Astrocyte of the cerebellum (primary cell): Measurements from ENCODE around the gene AP2B1.
"Not testable (repeated sequence)": the region's sequence is repeated elsewhere in the genome, so short reads cannot be mapped to it uniquely, and the experiment has no call there.

Experiments used
- DNase-seq: peaks from one replicate; pipeline ENCODE4 v3.0.0-alpha.2; 2011; ENCODE audit warnings: low read depth
- H3K4me3 ChIP-seq: 2 replicates; pipeline ENCODE4 v1.5.1; 2011; ENCODE audit warnings: mild to moderate bottlenecking, low read depth, low read length, moderate library complexity
- in situ Hi-C: cut with HindIII; loops from 2 replicates; pipeline ENCODE4 v1.10.0; 2017; ENCODE audit warnings: low sequenced_read_pairs
- TF ChIP-seq, protein P1 (sequence below): IDR thresholded peaks from 2 replicates; pipeline ENCODE4 v1.5.1; 2012; ENCODE audit warnings: low read length, low read depth, moderate library complexity, mild to moderate bottlenecking; ENCODE audit errors: missing control alignments

The AP2B1 gene

DNA sequence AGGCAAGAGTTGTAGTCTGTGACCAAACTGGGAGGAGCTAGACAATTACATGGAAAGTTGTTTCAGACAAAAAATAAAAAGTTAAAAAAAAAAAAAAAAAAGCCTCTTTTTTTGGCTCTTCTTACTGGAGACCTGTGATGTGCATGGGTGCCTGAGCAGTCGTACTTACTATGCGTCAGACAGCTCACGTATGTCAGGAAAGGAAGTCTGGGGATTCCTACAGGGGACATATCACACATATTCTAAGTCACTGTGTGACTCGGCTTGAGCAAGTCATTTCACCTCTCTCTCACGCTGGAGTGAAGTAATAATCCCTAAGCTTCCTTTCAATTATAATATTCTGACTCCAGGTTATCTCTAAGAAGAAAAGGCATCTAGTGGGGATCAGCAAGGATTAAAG lies 32.5 kb upstream of the AP2B1 start:
- in situ Hi-C loops = no loop called here
- TF ChIP-seq, protein P1, sequence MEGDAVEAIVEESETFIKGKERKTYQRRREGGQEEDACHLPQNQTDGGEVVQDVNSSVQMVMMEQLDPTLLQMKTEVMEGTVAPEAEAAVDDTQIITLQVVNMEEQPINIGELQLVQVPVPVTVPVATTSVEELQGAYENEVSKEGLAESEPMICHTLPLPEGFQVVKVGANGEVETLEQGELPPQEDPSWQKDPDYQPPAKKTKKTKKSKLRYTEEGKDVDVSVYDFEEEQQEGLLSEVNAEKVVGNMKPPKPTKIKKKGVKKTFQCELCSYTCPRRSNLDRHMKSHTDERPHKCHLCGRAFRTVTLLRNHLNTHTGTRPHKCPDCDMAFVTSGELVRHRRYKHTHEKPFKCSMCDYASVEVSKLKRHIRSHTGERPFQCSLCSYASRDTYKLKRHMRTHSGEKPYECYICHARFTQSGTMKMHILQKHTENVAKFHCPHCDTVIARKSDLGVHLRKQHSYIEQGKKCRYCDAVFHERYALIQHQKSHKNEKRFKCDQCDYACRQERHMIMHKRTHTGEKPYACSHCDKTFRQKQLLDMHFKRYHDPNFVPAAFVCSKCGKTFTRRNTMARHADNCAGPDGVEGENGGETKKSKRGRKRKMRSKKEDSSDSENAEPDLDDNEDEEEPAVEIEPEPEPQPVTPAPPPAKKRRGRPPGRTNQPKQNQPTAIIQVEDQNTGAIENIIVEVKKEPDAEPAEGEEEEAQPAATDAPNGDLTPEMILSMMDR = no peak
- DNase-seq = no peak
- H3K4me3 ChIP-seq = no peak overlapping the region

GRCh38 chr17:35555691-35556090 lies 31.4 kb upstream of the AP2B1 start:
- DNase-seq = no peak
- TF ChIP-seq, protein P1 = peak; percentile 24
- in situ Hi-C loops = no loop called here
- no peak overlapping the region for H3K4me3 ChIP-seq

DNA sequence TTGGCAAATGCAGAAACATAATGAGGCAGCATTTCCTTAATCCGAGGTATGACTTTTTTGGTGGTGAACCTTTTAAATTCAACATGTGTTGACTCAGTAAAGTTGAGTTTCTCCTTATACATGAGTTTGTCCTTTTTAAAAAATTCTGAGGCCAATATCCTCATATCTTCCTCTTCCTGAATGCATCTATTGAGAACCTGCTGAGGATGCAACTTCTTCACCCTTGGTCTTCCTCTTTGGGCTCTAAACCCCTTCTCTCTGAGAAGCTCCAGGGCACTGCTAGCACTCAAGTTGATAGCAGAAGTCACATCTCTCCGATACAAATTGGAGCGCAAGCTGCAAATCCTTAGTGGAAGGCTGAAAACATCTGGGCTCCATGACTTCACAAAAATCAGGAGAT lies 29.8 kb upstream of the AP2B1 start:
- no peak overlapping the region for H3K4me3 ChIP-seq
- no peak for DNase-seq
- TF ChIP-seq, protein P1 = no peak
- in situ Hi-C loops = no loop called here

GRCh38 chr17:35559495-35560210 lies 27.5 kb upstream of the AP2B1 start:
- no peak overlapping the region for H3K4me3 ChIP-seq
- TF ChIP-seq, protein P1 = no peak
- no peak for DNase-seq
- in situ Hi-C loops = no loop called here

DNA sequence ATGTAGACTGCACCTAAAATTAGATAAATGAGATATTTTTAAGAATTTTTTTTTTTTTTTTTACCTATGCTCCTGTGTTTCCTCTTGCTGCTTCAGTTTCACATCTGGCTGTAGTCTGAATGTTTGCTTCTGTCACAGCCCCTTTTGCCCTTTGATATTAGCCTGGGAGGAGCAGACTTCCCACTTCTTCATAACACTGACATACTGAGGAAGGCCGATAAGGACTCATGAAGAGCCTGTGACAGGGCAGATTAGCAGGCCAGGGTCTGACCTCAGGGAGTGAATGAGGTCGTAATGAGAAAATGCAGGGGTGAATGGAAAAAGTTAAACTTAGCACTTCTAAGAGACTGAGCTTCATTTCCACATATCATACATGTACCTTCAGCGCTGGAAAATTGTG lies 26.4 kb upstream of the AP2B1 start, which contains the start of gene SLFN14:
SLFN14 (minus strand) TSS at position 117 of the 400 bp plus-strand sequence. CDS start 2,757 bp downstream, outside the sequence.
- in situ Hi-C loops = no loop called here
- TF ChIP-seq, protein P1 = no peak
- DNase-seq = no peak
- no peak within 1 kb of the TSS for H3K4me3 ChIP-seq

DNA sequence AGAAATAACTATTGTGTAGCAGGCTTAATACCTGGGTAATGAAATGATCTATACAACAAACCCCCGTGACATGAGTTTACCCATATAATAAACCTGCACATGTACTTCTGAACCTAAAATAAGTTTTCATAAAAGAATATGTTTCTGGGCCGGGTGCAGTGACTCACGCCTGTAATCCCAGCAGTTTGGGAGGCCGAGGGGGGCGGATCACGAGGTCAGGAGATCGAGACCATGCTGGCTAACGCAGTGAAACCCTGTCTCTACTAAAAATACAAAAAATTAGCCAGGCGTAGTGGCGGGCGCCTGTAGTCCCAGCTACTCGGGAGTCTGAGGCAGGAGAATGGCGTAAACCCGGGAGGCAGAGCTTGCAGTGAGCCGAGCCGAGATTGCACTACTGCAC lies 23.9 kb upstream of the AP2B1 start:
- H3K4me3 ChIP-seq, DNase-seq, in situ Hi-C loops: not testable (repeated sequence)

DNA sequence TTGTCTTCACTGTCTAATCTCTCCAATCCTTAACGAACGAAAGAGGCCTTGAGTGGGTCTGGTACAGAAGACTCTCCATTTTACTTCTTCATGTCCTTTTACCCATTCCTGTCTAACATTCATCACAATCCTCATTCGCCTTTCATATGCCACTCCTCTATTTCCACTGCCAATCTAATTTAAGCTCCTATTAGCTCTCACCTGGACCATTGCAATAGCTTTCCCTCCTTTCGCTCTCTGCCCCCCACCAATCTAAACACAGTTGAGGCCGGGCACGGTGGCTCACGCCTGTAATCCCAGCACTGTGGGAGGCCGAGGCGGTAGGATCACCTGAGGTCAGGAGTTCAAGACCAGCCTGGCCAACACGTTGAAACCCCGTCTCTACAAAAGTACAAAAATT lies 20.2 kb upstream of the AP2B1 start:
- H3K4me3 ChIP-seq = no peak overlapping the region
- in situ Hi-C loops = no loop called here
- DNase-seq = no peak
- TF ChIP-seq, protein P1 = no peak
